HG03565 (cell line): ENCODE measurements around the gene TNIP2.
A peak's percentile ranks its signal among the peaks of the same experiment; 100 is the strongest.
"Not testable (repeated sequence)": the region's sequence is repeated elsewhere in the genome, so short reads cannot be mapped to it uniquely, and the experiment has no call there.

Experiments
- ATAC-seq: cut with Tn5 transposase; IDR thresholded peaks from one replicate; pipeline ENCODE4 v1.9.1; 2021; ENCODE audit warnings: mild to moderate bottlenecking, moderate library complexity; ENCODE audit not compliant: unreplicated experiment

The TNIP2 gene

DNA sequence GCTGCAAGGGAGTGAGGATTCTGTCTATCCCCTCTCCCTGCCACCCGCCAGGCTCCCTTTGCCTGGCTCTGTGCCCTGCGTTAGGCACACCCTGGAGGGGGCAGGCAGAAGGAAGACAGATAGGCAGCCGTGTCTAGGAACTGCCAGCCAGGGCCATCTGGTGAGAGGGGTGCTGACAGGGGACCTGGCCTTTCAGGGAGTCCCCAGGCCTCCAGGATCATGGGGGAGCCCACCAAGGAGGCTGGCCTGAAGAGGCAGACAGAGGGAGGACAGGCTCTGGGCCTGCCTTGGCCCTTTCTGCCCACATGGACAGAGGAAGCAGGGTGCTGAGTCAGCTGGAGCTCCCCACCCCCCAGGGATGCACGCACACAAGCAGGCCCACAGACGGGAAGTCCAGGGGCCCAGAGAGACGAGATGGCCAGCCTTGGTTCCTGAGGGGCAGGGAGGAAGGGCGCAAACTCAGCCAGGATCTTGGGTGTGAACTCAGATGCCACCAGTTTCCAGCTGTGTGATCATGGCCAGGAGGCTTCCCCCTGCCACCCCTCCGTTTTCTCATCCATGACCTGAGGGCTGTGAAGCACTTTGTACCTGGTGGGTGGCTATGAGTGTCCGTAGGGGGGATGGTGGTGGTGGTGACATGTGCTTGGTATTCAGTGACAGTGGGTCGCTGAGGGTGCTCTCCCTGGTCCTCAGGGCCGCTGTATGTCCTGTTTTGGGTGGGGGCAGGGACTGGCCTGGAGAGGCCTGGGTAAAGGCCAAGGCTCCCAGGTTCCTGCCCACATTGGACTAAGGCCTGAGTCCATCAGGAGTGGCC, 38.6 kb upstream of the TNIP2 start:
- no peak for ATAC-seq

DNA sequence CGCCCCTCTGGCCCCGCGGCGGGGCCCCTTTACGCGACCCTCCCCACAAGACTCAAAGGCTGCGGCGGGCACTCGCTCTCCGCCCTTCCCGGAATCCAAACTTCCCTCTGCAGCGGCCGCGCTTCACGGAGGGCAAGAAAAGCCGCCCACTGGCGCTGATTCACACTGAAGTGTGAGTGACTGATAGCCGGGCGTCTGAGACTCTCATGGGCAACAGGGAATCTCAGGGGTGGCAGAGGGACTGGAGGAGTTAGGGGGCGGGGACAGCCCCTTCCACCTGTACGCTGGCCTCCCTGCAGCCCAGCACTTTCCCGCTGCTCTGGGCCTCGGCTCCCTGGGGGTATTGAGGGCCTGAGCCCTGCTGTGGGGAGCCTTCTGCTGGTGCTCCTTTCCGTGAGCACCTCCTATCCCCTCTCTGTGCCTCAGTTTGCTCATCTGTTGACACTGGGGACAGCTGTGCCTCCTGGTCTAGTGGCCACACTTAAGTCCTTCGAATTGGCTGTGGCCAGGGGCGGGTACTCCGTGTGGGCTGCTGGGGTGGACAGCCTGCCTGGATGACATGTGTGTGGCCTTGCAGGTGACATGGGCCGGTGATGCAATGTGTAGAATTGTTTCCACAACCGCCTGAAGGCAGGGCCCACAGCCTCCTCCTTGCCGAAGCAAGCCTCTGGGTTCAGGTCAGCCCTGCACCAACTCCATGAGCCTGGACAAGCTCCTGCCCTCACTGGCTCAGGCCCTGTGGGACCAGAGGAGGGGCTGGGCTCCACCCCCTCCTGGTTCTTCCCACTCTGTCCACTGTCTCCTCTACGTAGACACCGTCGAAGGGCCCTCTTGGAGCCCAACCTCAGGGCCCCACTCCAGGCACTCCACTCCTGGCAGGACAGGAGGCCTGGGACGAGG, 37.7 kb upstream of the TNIP2 start:
- no peak for ATAC-seq

DNA sequence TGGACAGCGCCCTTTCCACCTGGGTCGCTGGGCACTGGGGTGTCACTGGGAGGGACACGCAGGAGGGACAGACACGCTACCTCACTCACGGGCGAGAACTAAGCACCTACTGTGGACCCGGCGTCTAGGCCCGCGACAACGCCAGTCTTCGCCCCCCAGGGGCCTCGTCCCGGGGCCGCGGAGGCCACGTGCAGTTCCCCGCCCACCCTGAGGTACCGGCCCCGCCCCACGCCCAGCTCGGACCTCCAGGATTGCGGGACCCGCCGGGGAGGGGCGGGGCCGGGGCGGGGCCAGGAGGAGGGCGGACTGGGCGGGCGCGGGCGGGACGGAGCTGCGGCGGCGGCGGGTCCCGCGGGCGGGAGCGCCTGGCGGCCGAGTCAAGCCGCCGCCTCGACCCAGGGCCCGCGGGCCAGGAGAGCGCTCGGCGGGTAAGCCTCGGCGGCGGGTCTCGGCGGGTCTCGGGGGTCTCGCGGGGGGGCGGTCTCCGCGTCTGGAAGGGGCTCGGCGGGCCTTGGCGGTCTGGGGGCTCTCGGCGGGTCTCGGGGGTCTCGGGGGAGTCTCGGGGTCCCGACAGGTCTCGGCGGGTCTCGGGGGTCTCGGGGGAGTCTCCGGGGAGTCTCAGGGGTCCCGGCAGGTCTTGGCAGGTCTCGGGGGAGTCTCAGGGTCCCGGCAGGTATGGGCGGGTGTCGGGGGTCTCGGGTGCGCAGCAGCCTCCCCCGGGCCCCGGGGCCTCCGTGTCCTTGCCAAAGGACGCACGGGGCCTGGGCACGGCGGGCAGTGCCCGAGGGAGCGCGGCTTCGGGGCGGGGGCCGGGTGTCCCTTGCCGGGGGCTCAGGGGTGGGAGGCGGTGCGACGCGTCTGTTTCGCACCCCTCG, 36.8 kb upstream of the TNIP2 start, which contains the start of gene SH3BP2:
SH3BP2 (plus strand) TSS at position 375 of the 875 bp plus-strand sequence. CDS start 27,533 bp downstream, outside the sequence.
- no peak for ATAC-seq

GRCh38 chr4:2792396-2792710, 36.2 kb upstream of the TNIP2 start:
- ATAC-seq: no peak

DNA sequence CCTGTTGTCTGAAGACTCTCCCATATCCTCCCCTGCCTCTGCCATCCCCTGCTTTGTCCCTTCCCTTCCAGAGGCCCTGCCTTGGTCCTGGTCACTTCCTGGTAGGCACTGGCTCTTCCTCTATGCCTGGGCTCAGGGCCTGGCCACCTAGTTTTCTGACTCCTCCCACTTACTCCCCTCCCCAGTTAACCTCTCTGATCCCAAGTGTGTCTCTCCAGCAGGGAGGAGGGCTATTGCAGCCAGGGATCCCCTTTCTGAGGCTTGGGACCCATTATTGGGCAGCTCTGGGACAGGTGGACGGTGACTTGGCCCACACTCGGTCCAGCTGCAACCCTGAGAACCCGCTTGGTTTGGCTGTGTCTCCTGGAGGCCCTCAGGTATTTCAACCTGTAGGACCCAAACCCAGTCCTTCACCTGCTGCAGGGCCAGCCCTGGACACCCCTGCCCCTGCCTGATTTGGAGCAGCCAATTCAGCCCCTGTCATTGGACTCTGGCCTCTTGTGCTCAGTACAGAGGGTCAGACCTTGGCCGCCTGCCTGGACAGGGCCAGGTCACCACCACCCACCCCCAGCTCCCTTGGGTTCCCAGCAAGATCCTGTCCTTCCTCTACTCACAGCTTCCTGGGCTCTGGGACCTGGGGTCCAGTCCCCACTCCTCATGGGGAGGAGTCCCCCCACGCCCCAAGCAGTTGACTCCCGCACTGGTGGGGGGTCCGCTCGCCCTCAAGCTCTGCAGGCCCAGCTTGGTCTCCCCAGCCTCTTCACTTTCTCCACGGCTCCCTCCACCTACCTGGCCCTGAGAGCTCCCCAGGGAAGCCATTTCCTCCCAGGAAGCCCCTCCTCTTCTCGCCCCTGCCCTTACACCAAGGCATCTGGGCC, 35.6 kb upstream of the TNIP2 start:
- ATAC-seq: no peak

DNA sequence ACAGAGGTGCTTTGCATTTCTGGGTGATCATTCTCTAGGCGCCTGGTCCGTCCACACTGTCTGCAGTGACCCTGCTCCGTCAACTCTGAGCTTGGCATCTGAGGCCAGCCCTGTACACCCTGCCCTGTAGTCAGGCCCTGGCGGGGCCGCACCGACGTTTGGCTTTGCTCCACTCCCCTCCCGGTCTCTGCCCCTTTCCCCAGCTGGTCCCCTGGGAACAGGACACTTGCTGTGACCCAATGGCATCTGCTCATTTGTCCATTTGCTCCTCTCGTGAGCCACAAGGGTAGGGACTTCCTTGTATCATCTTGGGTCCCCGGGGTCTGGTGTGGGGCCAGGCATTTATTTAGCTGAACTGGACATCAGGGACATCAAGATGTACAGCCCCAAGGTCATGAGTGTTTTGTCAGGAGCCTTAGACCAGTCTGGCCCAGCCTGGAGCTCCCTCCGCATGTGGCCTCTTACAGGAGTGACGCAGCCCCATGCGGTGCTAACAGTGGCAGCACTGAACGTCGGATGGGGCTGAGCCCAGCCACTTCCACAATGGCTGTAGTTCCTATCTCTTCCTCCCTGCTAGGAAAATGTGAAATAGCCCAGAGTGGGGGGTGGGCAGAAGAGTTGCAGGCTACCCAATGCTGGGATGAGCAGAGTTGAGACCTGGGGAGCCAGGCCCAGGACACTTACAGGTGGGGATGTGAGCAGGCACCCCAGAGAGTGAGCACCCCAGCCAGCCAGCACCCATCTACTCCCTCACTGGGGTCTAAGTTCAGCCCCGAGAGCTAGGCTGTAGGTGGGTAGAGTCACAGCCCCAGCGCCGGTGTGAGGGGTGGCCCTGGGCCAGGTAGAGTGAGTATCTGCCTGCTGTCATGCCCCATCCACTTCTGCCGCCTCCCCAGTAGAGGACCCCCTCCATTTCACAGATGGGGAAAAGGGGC, 34.7 kb upstream of the TNIP2 start:
- no peak for ATAC-seq

DNA sequence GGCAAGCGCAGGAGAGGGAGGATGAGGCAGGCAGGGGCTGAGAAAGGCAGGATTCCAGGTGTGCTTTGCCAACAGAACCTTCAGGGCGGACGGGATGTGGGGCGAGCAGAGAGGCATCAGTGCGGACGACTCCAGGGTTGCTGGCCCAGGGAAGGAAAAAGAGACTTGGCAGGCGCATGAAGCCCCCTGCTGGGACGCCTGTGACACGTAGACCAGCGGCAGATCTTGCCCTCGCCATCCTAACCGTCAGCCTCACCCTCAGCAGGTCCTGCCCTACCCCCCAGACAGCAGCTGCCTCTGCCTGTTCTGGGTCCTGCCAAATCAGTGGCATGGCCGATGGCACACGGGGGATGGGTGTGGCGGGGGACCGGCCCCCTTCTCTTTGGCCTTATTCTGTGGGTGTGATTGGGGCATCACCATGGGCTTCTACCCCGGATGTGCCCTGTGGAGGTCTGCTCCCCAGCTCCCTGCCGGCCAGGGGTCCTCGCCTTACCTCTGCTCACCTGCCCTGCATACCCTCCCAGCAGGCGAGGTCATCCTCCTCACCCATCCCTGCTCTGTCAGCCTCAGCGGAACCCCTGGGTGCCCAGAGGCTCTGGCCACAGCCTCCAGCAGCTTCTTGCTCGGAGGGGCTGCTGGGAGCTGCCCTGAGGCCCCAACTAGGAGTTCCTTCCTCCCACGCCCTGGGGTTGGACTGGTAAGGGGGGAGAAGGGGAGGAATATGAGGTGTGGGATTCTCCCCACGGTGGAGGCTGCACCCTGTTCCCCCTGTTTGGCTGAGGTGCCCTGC, 33.9 kb upstream of the TNIP2 start:
- ATAC-seq: no peak

GRCh38 chr4:2789351-2789750, 33.2 kb upstream of the TNIP2 start:
- ATAC-seq: no peak

GRCh38 chr4:2788532-2789103, 32.5 kb upstream of the TNIP2 start:
- no peak for ATAC-seq

- no peak for ATAC-seq
These were observed 32.0 kb upstream of the TNIP2 start for GRCh38 chr4:2788101-2788500.

DNA sequence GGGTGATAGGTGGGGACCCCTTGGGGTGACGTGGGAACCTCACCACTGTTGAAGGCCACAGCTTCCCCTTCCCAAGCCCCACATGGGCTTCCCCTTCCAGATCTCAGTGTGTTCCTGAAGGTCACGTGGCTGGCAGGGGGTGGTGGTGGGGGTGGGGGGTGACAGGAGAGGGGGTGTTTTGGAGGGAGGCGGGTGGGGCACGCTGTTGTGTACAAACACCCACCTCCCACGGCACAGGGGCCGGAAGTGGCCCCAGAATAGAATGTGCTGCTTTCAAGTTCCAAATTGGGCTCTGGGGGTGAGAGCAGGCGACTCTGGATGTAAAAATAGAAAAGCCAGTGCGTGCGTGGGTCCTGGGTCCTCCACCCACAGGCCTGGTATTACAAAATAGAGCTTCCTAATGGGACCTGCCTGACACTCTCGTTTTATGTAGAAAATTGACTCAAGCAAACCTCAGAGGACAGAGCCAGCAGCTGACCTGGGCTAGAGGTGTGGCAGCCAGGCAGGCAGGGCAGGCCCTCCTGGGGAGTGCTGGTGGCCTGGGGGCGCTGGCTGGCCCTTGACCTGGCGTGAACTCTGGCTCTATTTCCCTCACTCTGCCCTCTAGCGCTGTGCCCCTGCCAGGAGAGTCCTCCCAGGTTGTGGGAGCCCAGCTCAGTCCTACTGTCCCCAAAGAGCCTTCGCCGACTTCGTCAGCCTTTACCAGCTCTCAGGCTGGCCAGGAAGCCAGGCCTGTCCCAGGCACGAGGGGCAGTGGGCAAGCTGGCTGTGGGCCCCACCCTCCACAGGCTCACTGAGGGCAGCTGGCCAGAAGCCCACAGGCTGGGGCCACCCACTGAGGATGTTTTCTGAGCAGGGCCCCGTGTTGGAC, 31.3 kb upstream of the TNIP2 start:
- ATAC-seq: peak; percentile 42

DNA sequence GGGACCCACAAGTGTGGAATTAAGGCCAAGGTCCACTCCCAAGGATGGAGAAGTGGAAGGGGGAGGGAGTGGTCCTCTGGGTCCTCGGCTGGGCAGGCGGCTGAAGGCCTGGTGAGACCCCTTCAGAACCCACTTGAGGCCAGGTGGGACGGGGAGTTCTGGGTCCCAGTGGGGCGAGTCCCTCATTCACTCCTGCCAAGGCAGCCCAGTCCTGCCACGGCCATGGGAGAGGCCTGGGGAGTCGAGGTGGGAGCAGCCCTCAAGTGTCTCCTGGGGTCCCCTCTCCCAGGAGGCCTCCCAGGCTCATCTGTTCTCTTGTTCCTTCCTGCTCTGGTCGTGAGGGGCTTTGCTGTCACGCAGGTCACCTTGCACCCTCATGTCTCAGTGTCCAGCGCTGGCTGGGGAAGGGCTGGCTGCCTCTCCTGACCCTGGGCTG, 30.7 kb upstream of the TNIP2 start:
- ATAC-seq: peak; percentile 16

DNA sequence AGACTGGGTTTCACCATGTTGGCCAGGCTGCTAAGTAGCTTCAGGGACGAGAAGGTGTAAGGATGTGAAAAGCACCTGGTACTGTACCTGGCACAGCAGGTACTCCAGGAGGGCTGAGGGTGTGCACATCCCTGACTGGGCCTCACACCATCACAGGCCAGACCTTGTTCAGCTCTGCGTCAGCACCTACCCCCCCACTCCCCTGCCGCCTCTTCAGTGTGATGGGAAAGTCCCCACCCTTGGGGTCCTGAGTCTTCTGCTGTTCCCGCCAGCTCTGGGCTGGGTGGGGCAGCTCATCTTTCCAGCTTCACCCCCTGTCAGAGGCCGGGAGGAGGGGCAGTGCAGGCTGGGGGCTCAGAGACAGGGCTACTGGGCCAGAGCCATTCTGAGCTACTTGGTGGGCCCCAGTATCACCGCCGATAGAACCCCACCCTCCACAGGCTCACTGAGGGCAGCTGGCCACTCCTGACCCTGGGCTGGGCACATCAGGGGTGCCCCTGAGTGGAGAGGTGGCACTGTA, 30.1 kb upstream of the TNIP2 start:
- ATAC-seq: no peak

DNA sequence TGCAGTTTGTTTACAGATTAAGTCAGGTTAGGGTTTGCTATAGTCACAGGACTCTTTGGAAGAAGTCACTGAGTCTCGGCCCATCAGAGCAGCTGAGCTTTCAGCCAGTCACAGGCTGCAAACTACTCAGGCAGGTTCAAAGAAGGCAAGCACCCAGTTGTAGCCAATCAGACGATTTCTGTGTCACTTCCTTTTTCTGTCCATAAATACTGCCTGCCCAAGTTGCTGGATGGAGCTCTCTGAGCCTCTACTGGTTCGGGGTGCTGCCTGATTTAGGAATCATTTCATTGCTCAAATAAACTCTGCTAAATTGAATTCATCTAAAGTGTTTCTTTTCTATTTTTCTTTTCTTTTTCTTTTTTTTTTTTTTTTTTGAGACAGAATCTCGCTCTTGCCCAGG, 29.5 kb upstream of the TNIP2 start:
- ATAC-seq: peak; percentile 28

DNA sequence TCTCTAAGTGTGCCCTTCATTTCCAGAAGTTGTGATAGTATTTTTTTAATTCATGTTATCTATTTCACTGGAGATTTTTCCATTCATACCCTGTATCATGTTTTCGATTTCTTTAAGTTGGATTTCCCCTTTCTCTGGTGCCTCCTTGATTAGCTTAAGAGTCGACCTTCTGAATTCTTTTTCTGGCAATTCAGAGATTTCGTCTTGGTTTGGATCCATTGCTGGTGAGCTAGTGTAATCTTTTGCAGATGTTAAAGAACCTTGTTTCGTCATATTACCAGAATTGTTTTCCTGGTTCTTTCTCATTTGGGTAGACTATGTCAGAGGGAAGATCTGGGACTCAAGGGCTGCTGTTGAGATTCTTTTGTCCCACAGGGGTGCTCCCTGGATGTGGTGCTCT, 27.7 kb upstream of the TNIP2 start:
- ATAC-seq: no peak

DNA sequence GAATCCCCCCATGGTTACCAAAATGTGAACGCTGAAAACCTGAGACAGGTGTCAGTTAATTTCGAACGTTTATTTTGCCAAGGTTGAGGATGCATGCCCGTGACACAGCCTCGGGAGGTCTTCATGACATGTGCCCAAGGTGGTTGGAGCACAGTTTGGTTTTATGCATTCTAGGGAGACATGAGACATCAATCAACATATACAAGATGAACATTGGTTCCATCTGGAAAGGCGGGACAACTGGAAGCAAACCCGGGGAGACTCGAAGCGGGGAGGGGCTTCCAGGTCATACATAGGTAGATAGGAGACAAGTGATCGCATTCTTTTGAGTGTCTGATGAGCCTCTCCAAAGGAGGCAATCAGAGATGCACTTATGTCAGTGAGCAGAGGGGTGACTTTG, 25.8 kb upstream of the TNIP2 start:
- no peak for ATAC-seq

GRCh38 chr4:2780643-2781042, 24.5 kb upstream of the TNIP2 start:
- ATAC-seq: not testable (repeated sequence)
